Thyroid gland (tissue), 4 donors: ENCODE measurements around the gene IL12A. TPM values are rescaled to one million over a fixed set of nuclear protein-coding genes. Genes with fewer than 3 reads are reported as not detected.

ENCODE experiments used
- DNase-seq, 2 donors: peaks; one replicate each; pipeline ENCODE4 v3.0.0-alpha.2; 2019
- H3K27ac ChIP-seq, 3 donors: fragments of 200-600 bp; sonication (generic); 1 replicate in 2 of 3; 2 replicates in 1 of 3; pipeline ENCODE4 v1.5.1; 2016 to 2019; ENCODE audit warnings: mild to moderate bottlenecking in 1 of 3, moderate library complexity in 1 of 3
- H3K27me3 ChIP-seq: fragments of 200-600 bp; sonication (generic); one replicate; pipeline ENCODE4 v1.5.1; 2019
- H3K36me3 ChIP-seq, 2 donors: fragments of 200-600 bp; sonication (generic); one replicate each; pipeline ENCODE4 v1.5.1; 2016 to 2019
- H3K4me1 ChIP-seq, 2 donors: fragments of 200-600 bp; sonication (generic); one replicate each; pipeline ENCODE4 v1.5.1; 2017 to 2019
- H3K4me3 ChIP-seq, 3 donors: fragments of 200-600 bp; sonication (generic); replicated peaks in 1 of 3; 1 replicate in 2 of 3; 2 replicates in 1 of 3; pipeline ENCODE4 v1.5.1; 2016; ENCODE audit warnings: mild to moderate bottlenecking in 1 of 3
- H3K9me3 ChIP-seq: fragments of 200-600 bp; sonication (generic); one replicate; pipeline ENCODE4 v1.5.1; 2017
- CTCF ChIP-seq, 6 experiments: fragments of 200-600 bp in 3 of 6; fragments of 450-650 bp in 3 of 6; sonication (generic) in 3 of 6; IDR thresholded peaks; one replicate each; pipeline ENCODE4 v1.5.1; 2016 to 2019; ENCODE audit warnings: antibody characterized with exemption in 6 of 6, mild to moderate bottlenecking in 2 of 6, inconsistent platforms in 1 of 6, moderate library complexity in 1 of 6
- POLR2A ChIP-seq, 2 donors: fragments of 450-650 bp; IDR thresholded peaks; one replicate each; pipeline ENCODE4 v1.6.1; 2017; ENCODE audit warnings: antibody characterized with exemption in 2 of 2, mild to moderate bottlenecking in 2 of 2, moderate library complexity in 1 of 2
- WGBS, 2 donors: methylation state at CpG; one replicate each; pipeline ENCODE4 v1.1.5; 2017; 5-methylcytosine and 5-hydroxymethylcytosine counted together
- intact Hi-C: fragments of 100-400 bp; cut with DNase I; formaldehyde crosslinking; loops from one replicate; pipeline ENCODE4 v1.15.1; 2023
- total RNA-seq, 4 donors: library from RNA; depleted of rRNA; stranded (reverse); fragments of >200 nt; gene quantifications; one replicate each; pipeline ENCODE4 v1.2.3, GENCODE V29; 2016

IL12A gene
- total RNA-seq, 4 donors from 2014 or later, result 0.75 to 1.4 TPM; not detected in 2

- no peak for TF ChIP-seq POLR2A (IDR thresholded peaks at IDR 0.05)
- Histone ChIP-seq H3K27ac (no peak overlapping the region), H3K4me3 (no peak overlapping the region), H3K36me3 (no peaks in the 10 kb centered on the region), H3K27me3 (no peaks in the 10 kb centered on the region), H3K4me1 (peaks cover 3 to 9% of the 10 kb centered on the region in 2 donors), H3K9me3 (no peaks in the 10 kb centered on the region)
- WGBS, 2 donors, result 83 to 86% methylated on average over 5 of the region's 5 CpGs
- intact Hi-C loops, result no loop called here
- no peak for DNase-seq
Observed at GRCh38 chr3:159989973-159990846, 1.6 kb downstream of the IL12A start.

- DNase-seq, result no peak
- H3K4me3 ChIP-seq, result no peak overlapping the region
- intact Hi-C loops, result no loop called here
- no peaks in the 10 kb centered on the region for H3K9me3 ChIP-seq
- no peaks in the 10 kb centered on the region for H3K27me3 ChIP-seq
- TF ChIP-seq POLR2A (IDR thresholded peaks at IDR 0.05) (no peak), CTCF (IDR thresholded peaks at IDR 0.05) (no peak)
- no peak overlapping the region for H3K27ac ChIP-seq
- H3K4me1 ChIP-seq, result peaks cover 3 to 9% of the 10 kb centered on the region in 2 donors
- 92 to 100% methylated on average over 1 of the region's 1 CpG for WGBS, 2 donors
- H3K36me3 ChIP-seq, result no peaks in the 10 kb centered on the region
Observed at GRCh38 chr3:159991591-159991990, 3.0 kb downstream of the IL12A start.

- H3K36me3 ChIP-seq, result no peaks in the 10 kb centered on the region
- 19 to 44% methylated on average over 1 of the region's 1 CpG for WGBS, 2 donors
- no peak overlapping the region for H3K27ac ChIP-seq
- intact Hi-C loops, result no loop called here
- H3K27me3 ChIP-seq, result no peaks in the 10 kb centered on the region
- peak in 1 of 2 donors; percentile 29 for DNase-seq
- no peaks in the 10 kb centered on the region for H3K9me3 ChIP-seq
- H3K4me1 ChIP-seq, result peaks cover 3 to 9% of the 10 kb centered on the region in 2 donors
- TF ChIP-seq POLR2A (IDR thresholded peaks at IDR 0.05), result no peak
- TF ChIP-seq CTCF (IDR thresholded peaks at IDR 0.05), result no peak
- H3K4me3 ChIP-seq, result no peak overlapping the region
Observed at GRCh38 chr3:159992589-159992988, 4.0 kb downstream of the IL12A start.

- 43 to 50% methylated on average over 4 of the region's 4 CpGs for WGBS, 2 donors
- H3K36me3 ChIP-seq, result no peaks in the 10 kb centered on the region
- no peaks in the 10 kb centered on the region for H3K27me3 ChIP-seq
- TF ChIP-seq POLR2A (IDR thresholded peaks at IDR 0.05) (no peak), CTCF (IDR thresholded peaks at IDR 0.05) (no peak)
- H3K4me1 ChIP-seq, result peaks cover 1 to 5% of the 10 kb centered on the region in 2 donors
- peak; percentile 21 to 34 for DNase-seq
- no peak overlapping the region for H3K27ac ChIP-seq
- intact Hi-C loops, result no loop called here
- no peaks in the 10 kb centered on the region for H3K9me3 ChIP-seq
- H3K4me3 ChIP-seq, result no peak overlapping the region
Observed at GRCh38 chr3:159994182-159994581, 5.5 kb downstream of the IL12A start.

GRCh38 chr3:159995091-159995490, 6.5 kb downstream of the IL12A start:
- Histone ChIP-seq H3K36me3 (no peaks in the 10 kb centered on the region), H3K4me1 (peaks cover 0 to 5% of the 10 kb centered on the region in 2 donors), H3K27me3 (no peaks in the 10 kb centered on the region), H3K27ac (no peak overlapping the region), H3K9me3 (no peaks in the 10 kb centered on the region), H3K4me3 (no peak overlapping the region)
- TF ChIP-seq CTCF (IDR thresholded peaks at IDR 0.05) (no peak), POLR2A (IDR thresholded peaks at IDR 0.05) (no peak)
- no peak for DNase-seq
- intact Hi-C loops, result no loop called here
- 93 to 98% methylated on average over 1 of the region's 1 CpG for WGBS, 2 donors
